ENCODE results near the gene ATP5MC3. TPM values are rescaled to one million over a fixed set of nuclear protein-coding genes. Genes with fewer than 3 reads are reported as not detected.

The ATP5MC3 gene
- total RNA-seq, 6 experiments from 2014 or later, result 149 to 204 (median 185) TPM

DNA sequence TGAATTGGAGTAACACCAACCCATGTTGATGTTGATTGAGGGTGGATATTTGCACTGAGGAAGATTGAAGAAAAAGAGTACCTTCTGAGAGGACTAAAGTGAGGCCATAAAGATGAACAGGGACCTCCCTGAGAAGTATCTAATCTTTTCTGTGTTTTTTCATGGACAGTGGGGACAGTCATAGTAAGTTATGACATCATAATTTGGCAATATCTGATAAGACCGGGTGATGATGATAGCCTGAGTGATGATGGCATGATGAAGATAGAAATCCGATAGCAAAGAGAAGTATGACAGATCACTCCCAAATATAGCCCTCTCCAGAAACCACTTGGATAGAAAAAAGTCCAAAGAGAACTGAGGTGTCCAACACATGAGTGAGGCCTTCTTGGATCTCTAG is 2.2 kb upstream of the ATP5MC3 start:
- Histone ChIP-seq H3K4me3 (no peak overlapping the region), H3K27ac (no peak overlapping the region), H3K9me3 (no peaks in the 10 kb centered on the region), H3K4me1 (peaks cover 0 to 13% (median 3%) of the 10 kb centered on the region in 4 donors), H3K36me3 (peaks cover 0 to 13% (median 5%) of the 10 kb centered on the region in 4 donors), H3K27me3 (no peaks in the 10 kb centered on the region)
- DNase-seq, result no peak
- WGBS (ENCODE audit: insufficient coverage, low coverage, low lambda C conversion rate, missing lambda C conversion rate), result 72% methylated on average over 2 of the region's 2 CpGs
- TF ChIP-seq, protein P1, sequence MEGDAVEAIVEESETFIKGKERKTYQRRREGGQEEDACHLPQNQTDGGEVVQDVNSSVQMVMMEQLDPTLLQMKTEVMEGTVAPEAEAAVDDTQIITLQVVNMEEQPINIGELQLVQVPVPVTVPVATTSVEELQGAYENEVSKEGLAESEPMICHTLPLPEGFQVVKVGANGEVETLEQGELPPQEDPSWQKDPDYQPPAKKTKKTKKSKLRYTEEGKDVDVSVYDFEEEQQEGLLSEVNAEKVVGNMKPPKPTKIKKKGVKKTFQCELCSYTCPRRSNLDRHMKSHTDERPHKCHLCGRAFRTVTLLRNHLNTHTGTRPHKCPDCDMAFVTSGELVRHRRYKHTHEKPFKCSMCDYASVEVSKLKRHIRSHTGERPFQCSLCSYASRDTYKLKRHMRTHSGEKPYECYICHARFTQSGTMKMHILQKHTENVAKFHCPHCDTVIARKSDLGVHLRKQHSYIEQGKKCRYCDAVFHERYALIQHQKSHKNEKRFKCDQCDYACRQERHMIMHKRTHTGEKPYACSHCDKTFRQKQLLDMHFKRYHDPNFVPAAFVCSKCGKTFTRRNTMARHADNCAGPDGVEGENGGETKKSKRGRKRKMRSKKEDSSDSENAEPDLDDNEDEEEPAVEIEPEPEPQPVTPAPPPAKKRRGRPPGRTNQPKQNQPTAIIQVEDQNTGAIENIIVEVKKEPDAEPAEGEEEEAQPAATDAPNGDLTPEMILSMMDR (IDR thresholded peaks at IDR 0.05), result no peak
- no peak for TF ChIP-seq POLR2A (IDR thresholded peaks at IDR 0.05)
- no peak for ATAC-seq
- intact Hi-C loops (cut with DNase I), result no loop called here

DNA sequence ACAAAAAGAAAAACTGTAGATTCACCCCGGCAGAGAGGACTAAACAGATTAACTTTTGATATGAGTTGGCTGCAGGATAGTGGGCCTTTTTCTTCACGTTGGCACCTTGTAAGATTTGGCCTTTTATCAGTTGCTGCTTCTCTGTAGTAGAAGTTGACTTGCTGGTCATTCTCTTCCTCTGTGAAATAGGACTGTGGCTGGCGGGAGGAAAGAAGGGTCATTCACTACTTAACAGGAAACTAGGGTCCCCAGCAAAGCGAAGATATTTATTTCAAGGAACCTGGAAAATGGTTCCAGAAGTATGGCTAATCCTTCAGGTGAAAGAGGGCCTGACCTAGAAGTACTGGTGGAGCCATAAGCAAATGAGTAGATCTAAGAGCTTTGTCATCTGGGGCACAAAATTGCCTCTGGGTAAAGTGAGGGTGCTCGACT is 383 bp upstream of the ATP5MC3 start:
- Histone ChIP-seq H3K9me3 (no peaks in the 10 kb centered on the region), H3K4me3 (peak overlapping the region; percentile 91 to 94 (median 93)), H3K4me1 (peaks cover 0 to 13% (median 3%) of the 10 kb centered on the region in 4 donors), H3K27ac (peak overlapping the region; percentile 82 to 88 (median 87)), H3K27me3 (no peaks in the 10 kb centered on the region), H3K36me3 (peaks cover 0 to 31% (median 10%) of the 10 kb centered on the region in 4 donors)
- WGBS (ENCODE audit: insufficient coverage, low coverage, low lambda C conversion rate, missing lambda C conversion rate), result 45% methylated on average over 5 of the region's 5 CpGs
- ATAC-seq, result no peak
- intact Hi-C loops (cut with DNase I), result no loop called here
- no peak for TF ChIP-seq POLR2A (IDR thresholded peaks at IDR 0.05)
- TF ChIP-seq, protein P1 (IDR thresholded peaks at IDR 0.05), result no peak
- DNase-seq, result no peak

DNA sequence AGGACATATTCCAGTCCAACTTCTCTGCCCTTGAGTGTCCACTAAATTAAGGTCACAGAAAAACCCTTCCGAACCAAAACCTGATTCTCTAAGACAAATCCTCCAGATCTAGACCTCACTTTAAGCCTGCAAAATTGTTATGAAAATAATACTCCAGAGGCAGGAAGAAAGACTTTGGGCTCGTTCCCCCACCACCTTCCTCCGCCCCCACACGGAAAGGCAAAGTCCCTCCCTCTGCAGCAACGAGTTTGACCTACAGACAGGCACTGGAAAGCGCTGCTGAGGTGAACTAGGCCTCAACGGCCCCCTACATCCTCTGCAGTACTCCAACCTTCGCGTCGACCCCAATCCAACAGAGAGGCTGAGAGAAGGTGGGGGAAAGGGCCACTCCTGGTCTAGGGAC is 808 bp downstream of the ATP5MC3 start:
- H3K4me1 ChIP-seq, result peaks cover 0 to 13% (median 3%) of the 10 kb centered on the region in 4 donors

DNA sequence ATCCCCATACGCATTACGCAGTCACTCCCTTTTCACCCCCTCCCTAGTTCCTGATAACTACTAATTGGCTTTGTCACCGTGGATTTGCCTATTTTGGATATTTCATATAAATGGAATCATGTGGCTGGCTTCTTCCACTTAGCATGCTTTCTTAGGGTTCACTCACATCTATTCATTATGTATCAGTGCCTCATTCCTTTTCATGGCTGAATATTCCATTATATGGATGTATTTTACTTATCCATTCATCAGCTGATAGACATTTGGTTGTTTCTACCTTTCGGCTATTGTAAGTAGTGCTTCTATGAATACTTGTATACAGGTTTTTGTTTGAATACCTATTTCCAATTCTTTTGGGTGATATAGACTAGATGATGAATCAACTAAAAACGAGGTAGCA is 4.9 kb downstream of the ATP5MC3 start:
- Histone ChIP-seq H3K9me3 (no peaks in the 10 kb centered on the region), H3K4me3 (no peak overlapping the region), H3K27me3 (no peaks in the 10 kb centered on the region), H3K4me1 (peaks cover 0 to 9% (median 3%) of the 10 kb centered on the region in 4 donors), H3K27ac (no peak overlapping the region), H3K36me3 (peaks cover 0 to 47% (median 10%) of the 10 kb centered on the region in 4 donors)
- ATAC-seq (no peak), DNase-seq (no peak)
- 80% methylated on average over 5 of the region's 5 CpGs for WGBS (ENCODE audit: insufficient coverage, low coverage, low lambda C conversion rate, missing lambda C conversion rate)
- TF ChIP-seq POLR2A (IDR thresholded peaks at IDR 0.05), result no peak
- TF ChIP-seq, protein P1 (IDR thresholded peaks at IDR 0.05), result no peak
- intact Hi-C loops (cut with DNase I), result no loop called here

More for the DNA sequence above, 808 bp downstream of the ATP5MC3 start:
- H3K9me3 ChIP-seq, result no peaks in the 10 kb centered on the region
- H3K27ac ChIP-seq, result peak overlapping the region; percentile 82 to 88 (median 87)
- DNase-seq (peak; percentile 58 to 66 (median 65)), ATAC-seq (peak; percentile 83 to 88 (median 84))
- TF ChIP-seq, protein P1 (IDR thresholded peaks at IDR 0.05), result no peak
- TF ChIP-seq POLR2A (IDR thresholded peaks at IDR 0.05), result peak; percentile 33
- H3K27me3 ChIP-seq, result no peaks in the 10 kb centered on the region
- H3K4me3 ChIP-seq, result peak overlapping the region; percentile 91 to 94 (median 93)
- intact Hi-C loops (cut with DNase I), result no loop called here
- 3% methylated on average over 9 of the region's 10 CpGs for WGBS (ENCODE audit: insufficient coverage, low coverage, low lambda C conversion rate, missing lambda C conversion rate)
- H3K36me3 ChIP-seq, result peaks cover 0 to 43% (median 10%) of the 10 kb centered on the region in 4 donors

Data from right lobe of liver (tissue), 6 donors.